HepG2 (cell line): ENCODE results near the gene MGAT4C. TPM values are rescaled to one million over a fixed set of nuclear protein-coding genes. Genes with fewer than 3 reads are reported as not detected.
"Not testable (repeated sequence)": the region's sequence is repeated elsewhere in the genome, so short reads cannot be mapped to it uniquely, and the experiment has no call there.

Source experiments
- ATAC-seq: fragments of 200-7000 bp; cut with Tn5 transposase; 3 replicates; pipeline ENCODE4 v1.9.1; 2020; ENCODE audit warnings: mild to moderate bottlenecking, moderate library complexity
- BruUV-seq: library from RNA; stranded (reverse); fragments of 400-500 nt; replicated peaks from 2 replicates; lab custom pipeline; 2021; lab: Mats Ljungman, UMichigan
- CTCF ChIA-PET: fragments of 300-600 bp; formaldehyde crosslinking; extraction: SDS; loops from one replicate; lab custom pipeline; 2021; ENCODE audit warnings: low total read pairs, inconsistent platforms, low intra/inter-chr PET ratio; lab: Yijun Ruan, JAX
- POLR2A ChIA-PET: fragments of 350-600 bp; sonication (Branson Sonifier 250); formaldehyde crosslinking; loops from one replicate; lab custom pipeline; 2020; ENCODE audit warnings: antibody characterized with exemption, inconsistent platforms; lab: Yijun Ruan, JAX
- DNase-seq: peaks from one replicate; pipeline ENCODE4 v3.0.0-alpha.2; 2015; ENCODE audit warnings: low spot score
- FAIRE-seq: peaks from 3 replicates; lab custom pipeline; 2011; peaks lifted over from hg19 to GRCh38; lab: Jason Lieb, UNC
- H2AFZ ChIP-seq: one replicate; pipeline ENCODE4 v1.6.1; 2011; ENCODE audit warnings: low read length, inconsistent platforms
- H3K27ac ChIP-seq: fragments of 300-600 bp; 3 replicates; pipeline ENCODE4 v1.8.0; 2011; ENCODE audit warnings: mixed run types, mild to moderate bottlenecking, mixed read lengths, low read length, inconsistent platforms; ENCODE audit not compliant: insufficient read depth; ENCODE audit errors: extremely low read length
- H3K27me3 ChIP-seq, 2 experiments: fragments of 200-600 bp in 1 of 2; 2 replicates in 1 of 2; 3 replicates in 1 of 2; pipeline versions ENCODE4 v1.6.0 to v1.8.0; 2011; ENCODE audit warnings: low read length in 2 of 2, mild to moderate bottlenecking in 2 of 2, moderate library complexity in 2 of 2, inconsistent platforms in 1 of 2; ENCODE audit not compliant: insufficient read depth in 2 of 2, control insufficient read depth in 1 of 2
- H3K36me3 ChIP-seq, 2 experiments: fragments of 200-600 bp in 1 of 2; replicated peaks in 1 of 2; 2 replicates in 1 of 2; 3 replicates in 1 of 2; pipeline versions ENCODE4 v1.5.1 to v1.8.0; 2011; ENCODE audit warnings: low read length in 2 of 2, inconsistent platforms in 1 of 2; ENCODE audit not compliant: insufficient read depth in 2 of 2, control insufficient read depth in 1 of 2
- H3K4me1 ChIP-seq: 2 replicates; pipeline ENCODE4 v1.5.1; 2012; ENCODE audit warnings: low read length, inconsistent platforms; ENCODE audit not compliant: insufficient read depth
- H3K4me2 ChIP-seq: 2 replicates; pipeline ENCODE4 v1.6.0; 2011; ENCODE audit warnings: low read depth, low read length, inconsistent platforms
- H3K4me3 ChIP-seq, 3 experiments: fragments of 200-600 bp in 1 of 3; sonication (generic), shearing (Covaris generic) in 1 of 3; replicated peaks in 1 of 3; 2 replicates each; pipeline ENCODE4 v1.5.1; 2011 to 2016; ENCODE audit warnings: low read length in 3 of 3, inconsistent platforms in 2 of 3, low read depth in 2 of 3, mild to moderate bottlenecking in 2 of 3, control low read depth in 1 of 3, mixed read lengths in 1 of 3; ENCODE audit not compliant: insufficient read depth in 1 of 3
- H3K79me2 ChIP-seq: one replicate; pipeline ENCODE4 v1.6.1; 2011; ENCODE audit warnings: low read length, inconsistent platforms; ENCODE audit not compliant: insufficient read depth
- H3K9ac ChIP-seq: 2 replicates; pipeline ENCODE4 v1.6.0; 2011; ENCODE audit warnings: mild to moderate bottlenecking, low read depth, low read length, inconsistent platforms; ENCODE audit not compliant: insufficient read depth
- H3K9me3 ChIP-seq: 2 replicates; pipeline ENCODE4 v1.5.1; 2012; ENCODE audit warnings: mild to moderate bottlenecking, low read length
- H4K20me1 ChIP-seq: 2 replicates; pipeline ENCODE4 v1.6.0; 2011; ENCODE audit warnings: inconsistent platforms, mild to moderate bottlenecking, low read length, moderate library complexity; ENCODE audit not compliant: insufficient read depth
- FIP1L1 ChIP-seq: fragments of 200-400 bp; formaldehyde crosslinking; IDR thresholded peaks from 2 replicates; pipeline ENCODE4 v1.6.1; 2018; ENCODE audit warnings: low read depth, mild to moderate bottlenecking, low read length, moderate library complexity, borderline replicate concordance; ENCODE audit not compliant: insufficient read depth
- FOSL2 ChIP-seq: sonication (generic); formaldehyde crosslinking; IDR thresholded peaks from 2 replicates; pipeline ENCODE4 v1.4.0; 2020; ENCODE audit warnings: missing genetic modification reagents
- FOXA1 ChIP-seq, 2 experiments: fragments of 450-650 bp in 1 of 2; sonication (generic) in 1 of 2; formaldehyde crosslinking in 1 of 2; IDR thresholded peaks; 2 replicates each; pipeline versions ENCODE4 v1.4.0 to v1.6.1; 2016 to 2020; ENCODE audit warnings: missing genetic modification reagents in 1 of 2
- ZBTB8A ChIP-seq: sonication (generic); formaldehyde crosslinking; IDR thresholded peaks from 2 replicates; pipeline ENCODE4 v1.4.0; 2020; ENCODE audit warnings: mild to moderate bottlenecking, low read depth, missing genetic modification reagents, borderline replicate concordance
- ZC3H13 ChIP-seq: sonication (generic); formaldehyde crosslinking; IDR thresholded peaks from 2 replicates; pipeline ENCODE4 v1.8.1; 2023; ENCODE audit warnings: mild to moderate bottlenecking, missing genetic modification reagents, moderate library complexity
- ZC3H4 ChIP-seq: sonication (generic); formaldehyde crosslinking; IDR thresholded peaks from 2 replicates; pipeline ENCODE4 v1.4.0; 2020; ENCODE audit warnings: missing genetic modification reagents, borderline replicate concordance
- ZFP41 ChIP-seq: sonication (generic); formaldehyde crosslinking; IDR thresholded peaks from 2 replicates; pipeline ENCODE4 v1.4.0; 2020; ENCODE audit warnings: mild to moderate bottlenecking, missing genetic modification reagents, borderline replicate concordance
- WGBS: methylation state at CpG from one replicate; pipeline ENCODE4 v1.1.6; 2017; ENCODE audit warnings: low lambda C conversion rate; 5-methylcytosine and 5-hydroxymethylcytosine counted together
- in situ Hi-C: cut with HindIII; loops from 2 replicates; pipeline ENCODE4 v1.10.0; 2017; ENCODE audit warnings: low pct_unique_long_range_greater_than_20kb; ENCODE audit not compliant: extremely low pct_ligation_motif_present
- intact Hi-C: fragments of 100-400 bp; cut with micrococcal nuclease; formaldehyde crosslinking; loops from one replicate; pipeline ENCODE4 v1.10.0; 2022; ENCODE audit not compliant: unreplicated experiment
- polyA plus RNA-seq, 8 experiments: library from polyadenylated mRNA; depleted of rRNA in 3 of 8; stranded (reverse) in 7 of 8; unstranded in 1 of 8; fragments of >200 nt; fragmentation: Illumina TruSeq in 4 of 8; extraction: Trizol in 4 of 8; gene quantifications; 2 replicates each; pipeline versions ENCODE4 v1.2.1 to v1.2.3, GENCODE V29; 2011 to 2016; ENCODE audit warnings: low read depth in 4 of 8, missing spikeins in 1 of 8, mixed read lengths in 1 of 8; ENCODE audit not compliant: insufficient read depth in 1 of 8
- total RNA-seq, 5 experiments: library from RNA; depleted of rRNA; stranded (reverse); fragments of >200 nt; fragmentation: Illumina TruSeq; extraction: Trizol; gene quantifications; 2 replicates each; pipeline ENCODE4 v1.2.3, GENCODE V29; 2016; ENCODE audit warnings: low read depth in 1 of 5

MGAT4C gene
- total and polyA plus RNA-seq, 2 of the 13 experiments (the other 11 are each of a cell fraction or from before 2014, with no cell fraction given) = not detected

GRCh38 chr12:86137936-86138335 lies 118.3 kb downstream of the MGAT4C start:
- H3K4me1 ChIP-seq = no peaks in the 10 kb centered on the region
- no peaks in the 10 kb centered on the region for H3K79me2 ChIP-seq
- ATAC-seq (no peak), FAIRE-seq (no peak), DNase-seq (no peak)
- TF ChIP-seq FOXA1 (IDR thresholded peaks at IDR 0.05) (no peak), FOXA1 (CRISPR knock-in tag; IDR thresholded peaks at IDR 0.05) (no peak), ZBTB8A (CRISPR knock-in tag) (no peak), FIP1L1 (no peak), FOSL2 (no peak), ZFP41 (CRISPR knock-in tag) (no peak)
- H3K27me3 ChIP-seq = no peaks in the 10 kb centered on the region
- 18% methylated on average over 2 of the region's 2 CpGs for WGBS
- H3K4me3 ChIP-seq = no peak overlapping the region
- H3K9ac ChIP-seq = no peak overlapping the region
- no peak overlapping the region for H3K27ac ChIP-seq
- intact Hi-C loops = no loop called here
- H3K9me3 ChIP-seq = no peaks in the 10 kb centered on the region
- in situ Hi-C loops = no loop called here
- H3K36me3 ChIP-seq = no peaks in the 10 kb centered on the region
- no peaks in the 10 kb centered on the region for H4K20me1 ChIP-seq
- H3K4me2 ChIP-seq = no peak overlapping the region
- no peak overlapping the region for H2AFZ ChIP-seq
- ChIA-PET POLR2A (no interaction called here), CTCF (no interaction called here)
- no TSS peak for BruUV-seq

GRCh38 chr12:86134561-86134960 lies 121.6 kb downstream of the MGAT4C start:
- no peaks in the 10 kb centered on the region for H3K9me3 ChIP-seq
- H3K79me2 ChIP-seq = no peaks in the 10 kb centered on the region
- H3K27me3 ChIP-seq = no peaks in the 10 kb centered on the region
- H3K4me3 ChIP-seq = no peak overlapping the region
- H3K4me2 ChIP-seq = no peak overlapping the region
- TF ChIP-seq ZC3H4 (CRISPR knock-in tag) (no peak), ZC3H13 (CRISPR knock-in tag) (no peak)
- H3K9ac ChIP-seq = no peak overlapping the region
- no peaks in the 10 kb centered on the region for H3K4me1 ChIP-seq
- FAIRE-seq = no peak
- ATAC-seq = no peak
- no peaks in the 10 kb centered on the region for H3K36me3 ChIP-seq
- in situ Hi-C loops (no loop called here), intact Hi-C loops (no loop called here)
- no peak overlapping the region for H2AFZ ChIP-seq
- WGBS = 1% methylated on average over 3 of the region's 3 CpGs
- POLR2A ChIA-PET = no interaction called here
- H3K27ac ChIP-seq = no peak overlapping the region
- no peak for DNase-seq
- no peaks in the 10 kb centered on the region for H4K20me1 ChIP-seq
- CTCF ChIA-PET = no interaction called here
- no TSS peak for BruUV-seq

- H4K20me1 ChIP-seq, in situ Hi-C loops, ATAC-seq, POLR2A ChIA-PET, CTCF ChIA-PET, BruUV-seq, FAIRE-seq, H3K27ac ChIP-seq, intact Hi-C loops, H3K79me2 ChIP-seq, H2AFZ ChIP-seq, H3K27me3 ChIP-seq, H3K4me1 ChIP-seq, H3K9ac ChIP-seq, DNase-seq, H3K9me3 ChIP-seq, H3K4me3 ChIP-seq, H3K4me2 ChIP-seq, H3K36me3 ChIP-seq: not testable (repeated sequence)
- WGBS = 0% methylated on average over 2 of the region's 3 CpGs
These were observed 129.3 kb downstream of the MGAT4C start for GRCh38 chr12:86126900-86127299.
